LNCaP clone FGC (cell line): Measurements from ENCODE around the gene MT4.
A peak's percentile ranks its signal among the peaks of the same experiment; 100 is the strongest.

ENCODE experiments used
- DNase-seq: peaks from one replicate; pipeline ENCODE4 v3.0.0-alpha.2; 2011; ENCODE audit warnings: low read depth
- H3K4me3 ChIP-seq: 2 replicates; pipeline ENCODE4 v1.5.1; 2011; ENCODE audit warnings: mild to moderate bottlenecking, low read depth, low read length, control low read depth
- TF ChIP-seq, protein P1 (sequence below): IDR thresholded peaks from 2 replicates; pipeline ENCODE4 v1.5.1; 2012; ENCODE audit warnings: mild to moderate bottlenecking; ENCODE audit not compliant: control insufficient read depth, insufficient read depth; ENCODE audit errors: extremely low read depth

MT4 gene

GRCh38 chr16:56564793-56565477 is at the start of gene MT4:
Gene MT4 (plus strand): TSS chr16:56565073. CDS start chr16:56565129, 56 bp downstream.
- TF ChIP-seq, protein P1, sequence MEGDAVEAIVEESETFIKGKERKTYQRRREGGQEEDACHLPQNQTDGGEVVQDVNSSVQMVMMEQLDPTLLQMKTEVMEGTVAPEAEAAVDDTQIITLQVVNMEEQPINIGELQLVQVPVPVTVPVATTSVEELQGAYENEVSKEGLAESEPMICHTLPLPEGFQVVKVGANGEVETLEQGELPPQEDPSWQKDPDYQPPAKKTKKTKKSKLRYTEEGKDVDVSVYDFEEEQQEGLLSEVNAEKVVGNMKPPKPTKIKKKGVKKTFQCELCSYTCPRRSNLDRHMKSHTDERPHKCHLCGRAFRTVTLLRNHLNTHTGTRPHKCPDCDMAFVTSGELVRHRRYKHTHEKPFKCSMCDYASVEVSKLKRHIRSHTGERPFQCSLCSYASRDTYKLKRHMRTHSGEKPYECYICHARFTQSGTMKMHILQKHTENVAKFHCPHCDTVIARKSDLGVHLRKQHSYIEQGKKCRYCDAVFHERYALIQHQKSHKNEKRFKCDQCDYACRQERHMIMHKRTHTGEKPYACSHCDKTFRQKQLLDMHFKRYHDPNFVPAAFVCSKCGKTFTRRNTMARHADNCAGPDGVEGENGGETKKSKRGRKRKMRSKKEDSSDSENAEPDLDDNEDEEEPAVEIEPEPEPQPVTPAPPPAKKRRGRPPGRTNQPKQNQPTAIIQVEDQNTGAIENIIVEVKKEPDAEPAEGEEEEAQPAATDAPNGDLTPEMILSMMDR, result no peak
- H3K4me3 ChIP-seq, result no peak within 1 kb of the TSS
- DNase-seq, result no peak

GRCh38 chr16:56515665-56516064 is 49.2 kb upstream of the MT4 start:
- TF ChIP-seq, protein P1, result no peak
- H3K4me3 ChIP-seq, result no peak overlapping the region
- no peak for DNase-seq

DNA sequence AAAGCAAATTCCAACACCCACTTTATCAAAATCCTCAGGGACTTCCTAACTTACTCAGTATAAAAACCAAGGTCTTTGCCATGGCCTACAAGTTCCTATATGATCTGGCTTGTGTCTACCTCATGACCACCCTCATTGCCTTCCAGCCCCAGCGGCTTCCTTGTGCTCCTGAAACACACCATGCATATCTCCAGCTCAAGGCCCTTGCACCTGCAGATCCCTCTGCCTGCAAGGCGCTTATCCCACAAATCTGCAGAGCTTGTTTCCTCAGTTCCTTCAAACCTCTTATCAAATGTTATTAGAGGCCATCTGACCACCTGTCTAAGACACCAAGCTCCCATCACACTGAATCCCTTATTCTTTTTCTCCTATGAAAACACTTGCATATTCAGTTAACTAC is 47.7 kb upstream of the MT4 start:
- H3K4me3 ChIP-seq, result no peak overlapping the region
- TF ChIP-seq, protein P1, result no peak
- no peak for DNase-seq

DNA sequence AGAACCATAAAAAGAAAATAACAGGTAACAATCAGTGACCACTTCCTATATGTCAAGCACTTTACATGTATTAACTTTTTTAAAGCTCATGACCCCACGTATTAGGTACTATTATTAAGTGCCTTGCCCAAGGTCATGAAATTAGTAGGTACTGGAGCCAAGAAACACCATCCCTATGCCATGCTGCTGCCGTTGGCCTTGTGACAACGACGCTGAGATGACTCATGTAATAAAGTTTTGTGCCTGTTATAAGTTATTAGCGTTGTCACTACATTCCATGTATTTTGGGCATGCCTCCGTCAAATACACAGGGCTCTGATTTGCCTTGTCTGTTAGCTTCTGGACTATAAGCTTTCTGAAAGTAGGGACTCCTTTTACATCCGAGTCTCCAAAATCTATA is 46.4 kb upstream of the MT4 start:
- TF ChIP-seq, protein P1, result no peak
- no peak for DNase-seq
- H3K4me3 ChIP-seq, result no peak overlapping the region

- peak within 1 kb of the TSS; percentile 79 for H3K4me3 ChIP-seq
- TF ChIP-seq, protein P1, result no peak
- peak; percentile 54 for DNase-seq
Measured at GRCh38 chr16:56519459-56520250, 45.2 kb upstream of the MT4 start, which contains the start of gene BBS2. Gene BBS2 (minus strand): TSS chr16:56520024. CDS start chr16:56519862, 162 bp downstream.

- no peak for DNase-seq
- TF ChIP-seq, protein P1, result no peak
- peak overlapping the region; percentile 79 for H3K4me3 ChIP-seq
Measured at GRCh38 chr16:56520251-56520577, 44.7 kb upstream of the MT4 start.
